ENCODE measurements around the gene TTLL11.
A peak's percentile ranks its signal among the peaks of the same experiment; 100 is the strongest.

Gene TTLL11

GRCh38 chr9:121825031-121825691 lies 267.9 kb downstream of the TTLL11 start:
- peak; percentile 78 to 94 for DNase-seq
- TF ChIP-seq POLR2A (IDR thresholded peaks at IDR 0.05; ENCODE audit: low read length) (no peak), GATA1 (IDR thresholded peaks at IDR 0.05; ENCODE audit: low read depth, low read length) (no peak)

- DNase-seq: peak in 1 of 2 experiments; percentile 77
These were observed 268.5 kb downstream of the TTLL11 start for GRCh38 chr9:121824651-121825030.

GRCh38 chr9:121823451-121824169 lies 269.5 kb downstream of the TTLL11 start:
- DNase-seq: no peak
- no peak for TF ChIP-seq POLR2A (IDR thresholded peaks at IDR 0.05; ENCODE audit: low read length)
- TF ChIP-seq GATA1 (IDR thresholded peaks at IDR 0.05; ENCODE audit: low read depth, low read length): no peak

More at GRCh38 chr9:121824651-121825030, 268.5 kb downstream of the TTLL11 start:
- TF ChIP-seq GATA1 (IDR thresholded peaks at IDR 0.05; ENCODE audit: low read depth, low read length): no peak
- no peak for TF ChIP-seq POLR2A (IDR thresholded peaks at IDR 0.05; ENCODE audit: low read length)

GRCh38 chr9:121822093-121823085 lies 270.7 kb downstream of the TTLL11 start:
- no peak for DNase-seq
- TF ChIP-seq GATA1 (IDR thresholded peaks at IDR 0.05; ENCODE audit: low read depth, low read length) (no peak), POLR2A (IDR thresholded peaks at IDR 0.05; ENCODE audit: low read length) (no peak)

- TF ChIP-seq POLR2A (IDR thresholded peaks at IDR 0.05; ENCODE audit: low read length) (no peak), GATA1 (IDR thresholded peaks at IDR 0.05; ENCODE audit: low read depth, low read length) (no peak)
- DNase-seq: no peak
These were observed 271.8 kb downstream of the TTLL11 start for GRCh38 chr9:121821326-121821725.

- no peak for DNase-seq
- no peak for TF ChIP-seq POLR2A (IDR thresholded peaks at IDR 0.05; ENCODE audit: low read length)
- TF ChIP-seq GATA1 (IDR thresholded peaks at IDR 0.05; ENCODE audit: low read depth, low read length): no peak
These were observed 272.7 kb downstream of the TTLL11 start for GRCh38 chr9:121820286-121821005.

GRCh38 chr9:121819428-121820231 lies 273.5 kb downstream of the TTLL11 start:
- TF ChIP-seq POLR2A (IDR thresholded peaks at IDR 0.05; ENCODE audit: low read length) (no peak), GATA1 (IDR thresholded peaks at IDR 0.05; ENCODE audit: low read depth, low read length) (no peak)
- DNase-seq: peak; percentile 48 to 80

GRCh38 chr9:121818841-121819427 lies 274.2 kb downstream of the TTLL11 start:
- TF ChIP-seq GATA1 (IDR thresholded peaks at IDR 0.05; ENCODE audit: low read depth, low read length): no peak
- DNase-seq: no peak

- no peak for DNase-seq
These were observed 275.0 kb downstream of the TTLL11 start for GRCh38 chr9:121818016-121818661.

GRCh38 chr9:121817476-121817875 lies 275.6 kb downstream of the TTLL11 start:
- DNase-seq: no peak
- TF ChIP-seq POLR2A (IDR thresholded peaks at IDR 0.05; ENCODE audit: low read length) (no peak), GATA1 (IDR thresholded peaks at IDR 0.05; ENCODE audit: low read depth, low read length) (no peak)

More at GRCh38 chr9:121818016-121818661, 275.0 kb downstream of the TTLL11 start:
- no peak for TF ChIP-seq POLR2A (IDR thresholded peaks at IDR 0.05; ENCODE audit: low read length)
- TF ChIP-seq GATA1 (IDR thresholded peaks at IDR 0.05; ENCODE audit: low read depth, low read length): no peak

- TF ChIP-seq GATA1 (IDR thresholded peaks at IDR 0.05; ENCODE audit: low read depth, low read length) (no peak), POLR2A (IDR thresholded peaks at IDR 0.05; ENCODE audit: low read length) (no peak)
- no peak for DNase-seq
These were observed 276.2 kb downstream of the TTLL11 start for GRCh38 chr9:121816845-121817450.
